GM21786 (cell line): Measurements from ENCODE around the gene NIP7.
"Not testable (repeated sequence)": the region's sequence is repeated elsewhere in the genome, so short reads cannot be mapped to it uniquely, and the experiment has no call there.

ENCODE experiments used
- ATAC-seq: cut with Tn5 transposase; IDR thresholded peaks from one replicate; pipeline ENCODE4 v1.9.1; 2021; ENCODE audit not compliant: unreplicated experiment

NIP7 gene

GRCh38 chr16:69339289-69340094 is at the start of gene NIP7, which contains the start of gene COG8:
Gene NIP7 (plus strand): TSS chr16:69339772. CDS start chr16:69339830, 58 bp downstream.
Gene COG8 (minus strand): TSS chr16:69339564. CDS start chr16:69339552, 12 bp downstream.
- ATAC-seq: peak; percentile 94

- not testable (repeated sequence) for ATAC-seq
Observed at GRCh38 chr16:69291657-69292056, 47.9 kb upstream of the NIP7 start.

GRCh38 chr16:69293401-69293800 is 46.2 kb upstream of the NIP7 start:
- ATAC-seq: no peak

- no peak for ATAC-seq
Observed at GRCh38 chr16:69294051-69294450, 45.5 kb upstream of the NIP7 start.

GRCh38 chr16:69296771-69297170 is 42.8 kb upstream of the NIP7 start:
- not testable (repeated sequence) for ATAC-seq

GRCh38 chr16:69298261-69298660 is 41.3 kb upstream of the NIP7 start:
- no peak for ATAC-seq

GRCh38 chr16:69301187-69301586 is 38.4 kb upstream of the NIP7 start:
- no peak for ATAC-seq

GRCh38 chr16:69301861-69302260 is 37.7 kb upstream of the NIP7 start:
- no peak for ATAC-seq

GRCh38 chr16:69302301-69302700 is 37.3 kb upstream of the NIP7 start:
- no peak for ATAC-seq

- ATAC-seq: no peak
Observed at GRCh38 chr16:69306031-69306430, 33.5 kb upstream of the NIP7 start.

- ATAC-seq: no peak
Observed at GRCh38 chr16:69307091-69307490, 32.5 kb upstream of the NIP7 start.

GRCh38 chr16:69307856-69308255 is 31.7 kb upstream of the NIP7 start:
- ATAC-seq: no peak

GRCh38 chr16:69309316-69309715 is 30.3 kb upstream of the NIP7 start:
- ATAC-seq: no peak

- peak; percentile 95 for ATAC-seq
Observed at GRCh38 chr16:69310653-69311532, 28.7 kb upstream of the NIP7 start, which contains the start of gene VPS4A. Gene VPS4A (plus strand): TSS chr16:69311350. CDS start chr16:69311512, 162 bp downstream.

GRCh38 chr16:69311533-69312387 is 27.8 kb upstream of the NIP7 start:
- peak; percentile 39 for ATAC-seq

- ATAC-seq: no peak
Observed at GRCh38 chr16:69313469-69313868, 26.1 kb upstream of the NIP7 start.

GRCh38 chr16:69314534-69314933 is 25.0 kb upstream of the NIP7 start:
- ATAC-seq: no peak

- ATAC-seq: no peak
Observed at GRCh38 chr16:69315486-69316311, 23.9 kb upstream of the NIP7 start.

GRCh38 chr16:69316595-69317034 is 23.0 kb upstream of the NIP7 start:
- no peak for ATAC-seq
